Measurements from ENCODE around the gene OR2AE1.
"Not testable (repeated sequence)": the region's sequence is repeated elsewhere in the genome, so short reads cannot be mapped to it uniquely, and the experiment has no call there.

OR2AE1 gene

GRCh38 chr7:99876933-99877332, at the start of gene OR2AE1:
Gene OR2AE1 (minus strand): TSS chr7:99877033. CDS start chr7:99877033, 0 bp downstream.
- DNase-seq = no peak

- DNase-seq = no peak
Observed at GRCh38 chr7:99926321-99926720, 49.5 kb upstream of the OR2AE1 start.

GRCh38 chr7:99923200-99923599, 46.4 kb upstream of the OR2AE1 start:
- no peak for DNase-seq

- no peak for DNase-seq
Observed at GRCh38 chr7:99920149-99920548, 43.3 kb upstream of the OR2AE1 start.

- DNase-seq = no peak
Observed at GRCh38 chr7:99919814-99920112, 42.9 kb upstream of the OR2AE1 start.

GRCh38 chr7:99918959-99919813, 42.4 kb upstream of the OR2AE1 start, which contains the start of gene TRIM4:
Gene TRIM4 (minus strand): TSS chr7:99919530. CDS start chr7:99919401, 129 bp downstream.
- peak; percentile 85 for DNase-seq

- no peak for DNase-seq
Observed at GRCh38 chr7:99910976-99911375, 34.1 kb upstream of the OR2AE1 start.

- DNase-seq = no peak
Observed at GRCh38 chr7:99901581-99901980, 24.7 kb upstream of the OR2AE1 start.

- DNase-seq = no peak
Observed at GRCh38 chr7:99899830-99900519, 23.1 kb upstream of the OR2AE1 start.

GRCh38 chr7:99898836-99899235, 22.0 kb upstream of the OR2AE1 start:
- DNase-seq = no peak

GRCh38 chr7:99898023-99898357, 21.2 kb upstream of the OR2AE1 start:
- DNase-seq = no peak

- DNase-seq = no peak
Observed at GRCh38 chr7:99897322-99898022, 20.6 kb upstream of the OR2AE1 start.

- no peak for DNase-seq
Observed at GRCh38 chr7:99894738-99895137, 17.9 kb upstream of the OR2AE1 start.

GRCh38 chr7:99893280-99893679, 16.4 kb upstream of the OR2AE1 start:
- no peak for DNase-seq

- not testable (repeated sequence) for DNase-seq
Observed at GRCh38 chr7:99890348-99890747, 13.5 kb upstream of the OR2AE1 start.

GRCh38 chr7:99888366-99888765, 11.5 kb upstream of the OR2AE1 start:
- DNase-seq = not testable (repeated sequence)

- DNase-seq = no peak
Observed at GRCh38 chr7:99881370-99881769, 4.5 kb upstream of the OR2AE1 start.

GRCh38 chr7:99876491-99876890, 342 bp downstream of the OR2AE1 start:
- no peak for DNase-seq

GRCh38 chr7:99868246-99868645, 8.6 kb downstream of the OR2AE1 start:
- DNase-seq = no peak

GRCh38 chr7:99867477-99867876, 9.4 kb downstream of the OR2AE1 start:
- not testable (repeated sequence) for DNase-seq

GRCh38 chr7:99863847-99864440, 12.9 kb downstream of the OR2AE1 start:
- no peak for DNase-seq

GRCh38 chr7:99860281-99861127, 16.3 kb downstream of the OR2AE1 start:
- DNase-seq = no peak
